ENCODE results near the gene CEP131. TPM values are rescaled to one million over a fixed set of nuclear protein-coding genes. Genes with fewer than 3 reads are reported as not detected.
A peak's percentile ranks its signal among the peaks of the same experiment; 100 is the strongest.

The CEP131 gene
- 4.8 and 5.3 TPM in 2 replicates for total RNA-seq (2012; rRNA removed)
- polyA plus RNA-seq (2012; rRNA removed), result 9.6 and 12.3 TPM in 2 replicates
- polyA plus RNA-seq (2012; cell fraction: cytosol; rRNA removed), result 11.3 and 16.9 TPM in 2 replicates
- 57.2 and 102 TPM in 2 replicates for polyA plus RNA-seq (2012; cell fraction: nucleus; rRNA removed; ENCODE audit: low replicate concordance)
- Bru-seq, nascent RNA, result percentile 41 among the genes with signal in this experiment
- percentile 47 among the genes with signal in this experiment for BruChase-seq, experiment 1, labeled RNA remaining after a 6-hour chase
- BruChase-seq, experiment 2, labeled RNA remaining after a 2-hour chase, result percentile 44 among the genes with signal in this experiment
- long read RNA-seq, transcript CEP131-203 (26 exons, 3,543 nt), result major isoform, 9 of 32 reads
- long read RNA-seq, partial matches to known transcripts, result 8 of 32 reads
- long read RNA-seq, other reads (novel, unspliced or antisense), result 12 of 32 reads

- Histone ChIP-seq H3K27me3 (ENCODE audit: control insufficient read depth, insufficient read depth, low read length) (no peaks in the 10 kb centered on the region), H3K23ac (ENCODE audit: low read depth, low read length) (no peak within 1 kb of the TSS), H3K36me3 (ENCODE audit: control insufficient read depth, insufficient read depth, low read length) (peaks cover 5% of the 10 kb centered on the region; the same call in 1 of the 2 replicates), H2BK20ac (ENCODE audit: low read depth, low read length) (no peak within 1 kb of the TSS), H3K14ac (replicated peaks; ENCODE audit: low read depth, low read length) (no peak within 1 kb of the TSS), H2BK5ac (ENCODE audit: low read depth, low read length, poor library complexity, severe bottlenecking) (no peak within 1 kb of the TSS), H3K18ac (ENCODE audit: low read depth, low read length) (no peak within 1 kb of the TSS), H3K4me1 (ENCODE audit: control insufficient read depth, insufficient read depth, low read length) (peaks cover 8% of the 10 kb centered on the region; the same call in 1 of the 2 replicates), H3K9me1 (ENCODE audit: insufficient read depth, low read length) (no peaks in the 10 kb centered on the region; the same call in none of the 2 replicates), H4K8ac (ENCODE audit: low read depth in 2 of 2, low read length in 2 of 2) (peak within 1 kb of the TSS; percentile 57 to 74; a peak in 2 of 4 replicates), H3K79me1 (ENCODE audit: low read depth in 1 of 2, low read length in 2 of 2) (peaks cover 11 to 17% of the 10 kb centered on the region in 2 experiments; a peak in 3 of 4 replicates), H2BK120ac (ENCODE audit: low read depth, low read length) (no peak within 1 kb of the TSS), H3K4ac (ENCODE audit: low read depth, low read length) (peak within 1 kb of the TSS; percentile 28; the same call in 1 of the 2 replicates), H4K20me1 (ENCODE audit: insufficient read depth, low read length) (no peaks in the 10 kb centered on the region), H4K5ac (ENCODE audit: low read depth, low read length) (no peak within 1 kb of the TSS), H2AK9ac (replicated peaks; ENCODE audit: low read depth, low read length, poor library complexity) (peak within 1 kb of the TSS; percentile 89), H3K4me2 (ENCODE audit: low read depth, low read length) (peak within 1 kb of the TSS; percentile 95), H2BK15ac (ENCODE audit: low read depth, low read length) (no peak within 1 kb of the TSS), H2AFZ (replicated peaks; ENCODE audit: low read length, poor library complexity) (peak within 1 kb of the TSS; percentile 97), H3K9ac (ENCODE audit: low read depth, low read length) (peak within 1 kb of the TSS; percentile 24), H4K91ac (ENCODE audit: insufficient read depth, low read depth, low read length) (no peak within 1 kb of the TSS; the same call in 1 of the 2 replicates), H3K56ac (ENCODE audit: extremely low read depth, insufficient read depth, low read length) (peak within 1 kb of the TSS; percentile 10; the same call in 1 of the 2 replicates), H3K4me3 (ENCODE audit: insufficient read depth, low read depth, low read length) (peak within 1 kb of the TSS; percentile 62), H3K9me3 (ENCODE audit: control insufficient read depth, insufficient read depth, low read length) (peaks cover 3% of the 10 kb centered on the region; the same call in 1 of the 2 replicates), H2AK5ac (ENCODE audit: low read depth, low read length) (0 out of 2 replicates have a peak within 1 kb of the TSS, but pooled peaks have one; percentile 9), H3K27ac (ENCODE audit: insufficient read depth, low read length) (no peak within 1 kb of the TSS; the same call in 1 of the 2 replicates)
- WGBS, 2 experiments (ENCODE audit: extremely low coverage in 2 of 2, insufficient read length in 1 of 2), result 1% methylated on average over 36 of the region's 79 CpGs; no CpG with 5 or more reads in 1 of the 2 experiments
- no TSS peak for BruUV-seq (replicated peaks)
- peak; percentile 97 for DNase-seq
- in situ Hi-C loops (cut with MboI; ENCODE audit: low sequenced_read_pairs) (no loop called here), intact Hi-C loops (cut with micrococcal nuclease) (loop anchor here (5.0 kb wide), 1 partner anchor 81 kb away; no protein-coding TSS in a partner anchor), dilution Hi-C loops (cut with HindIII; ENCODE audit: low sequenced_read_pairs, unreplicated experiment) (no loop called here)
- TF ChIP-seq CEBPB (IDR thresholded peaks at IDR 0.05; ENCODE audit: low read depth, low read length) (no peak), CTCF (conservative IDR thresholded peaks at IDR 0.05; ENCODE audit: low read depth, low read length) (no peak), RFX5 (IDR thresholded peaks at IDR 0.05; ENCODE audit: low read depth, low read length) (0 out of 2 replicates have a peak, but pooled peaks have one; percentile 19), MAZ (IDR thresholded peaks at IDR 0.05; ENCODE audit: borderline replicate concordance, low read depth, low read length) (peak; percentile 68; the same call in 1 of the 2 replicates), FOS (IDR thresholded peaks at IDR 0.05; ENCODE audit: low read depth, low read length) (peak; percentile 70; the same call in 1 of the 2 replicates), USF2 (IDR thresholded peaks at IDR 0.05; ENCODE audit: low read depth, low read length) (0 out of 2 replicates have a peak, but pooled peaks have one; percentile 10), SMC3 (IDR thresholded peaks at IDR 0.05; ENCODE audit: low read depth, low read length) (no peak)
- POLR2A ChIA-PET (ENCODE audit: unreplicated experiment), result interaction anchor here (0.6 kb wide), 1 partner anchor 99 kb away, joined by 3 read pairs; no protein-coding TSS in a partner anchor
- ATAC-seq (ENCODE audit: low read depth), result peak; percentile 98
- CTCF ChIA-PET, result no interaction called here
Measured at GRCh38 chr17:81222906-81223761, at the start of gene CEP131. CEP131 (minus strand) TSS chr17:81222965; CDS start chr17:81220056, 2,909 bp downstream.

All from IMR-90 (cell line).